GM23338 (cell line): Measurements from ENCODE around the gene SRSF2. TPM values are rescaled to one million over a fixed set of nuclear protein-coding genes. Genes with fewer than 3 reads are reported as not detected.

Source experiments
- ATAC-seq: fragments of 200-7000 bp; cut with Tn5 transposase; 3 replicates; pipeline ENCODE4 v1.9.1; 2020
- DNase-seq: peaks from one replicate; pipeline ENCODE4 v3.0.0-alpha.2; 2015; ENCODE audit warnings: low spot score
- H2AFZ ChIP-seq: fragments of 200-600 bp; sonication (generic); 2 replicates; pipeline ENCODE4 v1.8.0; 2016; ENCODE audit warnings: antibody characterized with exemption, mild to moderate bottlenecking, moderate library complexity
- H3F3A ChIP-seq: fragments of 200-600 bp; sonication (generic); replicated peaks from 2 replicates; pipeline ENCODE4 v1.8.0; 2017; ENCODE audit warnings: antibody characterized with exemption, mixed run types, low read depth
- H3K27ac ChIP-seq: fragments of 200-600 bp; sonication (generic); 2 replicates; pipeline ENCODE4 v1.6.1; 2016; ENCODE audit warnings: low read depth
- H3K27me3 ChIP-seq: fragments of 200-600 bp; sonication (generic); 2 replicates; pipeline ENCODE4 v1.8.0; 2016; ENCODE audit warnings: mild to moderate bottlenecking, mixed run types, moderate library complexity; ENCODE audit not compliant: insufficient read depth
- H3K36me3 ChIP-seq: fragments of 200-600 bp; sonication (generic); 2 replicates; pipeline ENCODE4 v1.8.0; 2016; ENCODE audit warnings: mild to moderate bottlenecking; ENCODE audit not compliant: insufficient read depth
- H3K4me1 ChIP-seq: fragments of 200-600 bp; sonication (generic); 2 replicates; pipeline ENCODE4 v1.8.0; 2016; ENCODE audit warnings: mild to moderate bottlenecking, moderate library complexity; ENCODE audit not compliant: insufficient read depth
- H3K4me2 ChIP-seq: fragments of 200-600 bp; sonication (generic); 2 replicates; pipeline ENCODE4 v1.7.1; 2017; ENCODE audit warnings: mixed run types
- H3K4me3 ChIP-seq: fragments of 200-600 bp; sonication (generic); 2 replicates; pipeline ENCODE4 v1.6.1; 2016; ENCODE audit warnings: mixed run types
- H3K79me2 ChIP-seq: fragments of 200-600 bp; sonication (generic); replicated peaks from 2 replicates; pipeline ENCODE4 v1.8.0; 2017; ENCODE audit warnings: mild to moderate bottlenecking; ENCODE audit not compliant: insufficient read depth
- H3K9me2 ChIP-seq: fragments of 200-600 bp; sonication (generic); 2 replicates; pipeline ENCODE4 v1.8.0; 2017; ENCODE audit not compliant: insufficient read depth
- H4K20me1 ChIP-seq: fragments of 200-600 bp; sonication (generic); replicated peaks from 2 replicates; pipeline ENCODE4 v1.8.0; 2017; ENCODE audit warnings: mild to moderate bottlenecking; ENCODE audit not compliant: insufficient read depth
- H3K27ac Mint-ChIP-seq: 2 replicates; pipeline ENCODE4 v1.8.0; 2020; ENCODE audit warnings: inconsistent platforms, mild to moderate bottlenecking, moderate library complexity, mixed read lengths
- H3K27me3 Mint-ChIP-seq: 3 replicates; pipeline ENCODE4 v1.8.0; 2022; ENCODE audit warnings: low read depth, mild to moderate bottlenecking, moderate library complexity, mixed read lengths, inconsistent platforms; ENCODE audit not compliant: insufficient read depth, poor library complexity
- H3K36me3 Mint-ChIP-seq: 3 replicates; pipeline ENCODE4 v1.8.0; 2021; ENCODE audit warnings: low read depth, mild to moderate bottlenecking, inconsistent platforms, moderate library complexity, mixed read lengths
- H3K4me1 Mint-ChIP-seq: 3 replicates; pipeline ENCODE4 v1.8.0; 2020; ENCODE audit warnings: mild to moderate bottlenecking, inconsistent platforms, mixed read lengths
- H3K4me3 Mint-ChIP-seq: 3 replicates; pipeline ENCODE4 v1.8.0; 2021; ENCODE audit warnings: moderate library complexity, mild to moderate bottlenecking, inconsistent platforms, mixed read lengths
- H3K9me3 Mint-ChIP-seq: 3 replicates; pipeline ENCODE4 v1.8.0; 2020; ENCODE audit warnings: moderate library complexity, mild to moderate bottlenecking, inconsistent platforms, mixed read lengths
- CREB1 ChIP-seq: fragments of 250-450 bp; sonication (Bioruptor Pico); IDR thresholded peaks from 2 replicates; pipeline ENCODE4 v1.5.0; 2020; ENCODE audit warnings: low read depth, mild to moderate bottlenecking, moderate library complexity
- EZH2phosphoT487 ChIP-seq: fragments of 200-600 bp; sonication (generic); IDR thresholded peaks from one replicate; pipeline ENCODE4 v1.8.1; 2018; ENCODE audit warnings: antibody characterized with exemption; ENCODE audit not compliant: unreplicated experiment
- NANOG ChIP-seq: IDR thresholded peaks from 2 replicates; pipeline ENCODE4 v1.6.1; 2016; ENCODE audit warnings: antibody characterized with exemption, borderline replicate concordance
- POLR2AphosphoS5 ChIP-seq: IDR thresholded peaks from 2 replicates; pipeline ENCODE4 v1.6.1; 2016; ENCODE audit warnings: antibody characterized with exemption, low read depth
- STAT1 ChIP-seq: IDR thresholded peaks from one replicate; pipeline ENCODE4 v1.6.1; 2016; ENCODE audit warnings: antibody characterized with exemption; ENCODE audit not compliant: unreplicated experiment
- ZNF114 ChIP-seq: fragments of 250-450 bp; sonication (Bioruptor Pico); IDR thresholded peaks from 2 replicates; pipeline ENCODE4 v1.5.0; 2020; ENCODE audit warnings: mild to moderate bottlenecking, moderate library complexity
- ZNF331 ChIP-seq: fragments of 250-450 bp; sonication (Bioruptor Pico); IDR thresholded peaks from 2 replicates; pipeline ENCODE4 v1.5.0; 2020; ENCODE audit warnings: low read depth, mild to moderate bottlenecking, moderate library complexity
- polyA plus RNA-seq: library from polyadenylated mRNA; unstranded; fragments of >200 nt; fragmentation: Nextera tagmentation; extraction: Ambion mirVana; gene quantifications from 2 replicates; pipeline ENCODE4 v1.2.1, GENCODE V29; 2016
- total RNA-seq: library from RNA; depleted of rRNA; stranded (reverse); fragments of >200 nt; shearing (Covaris generic); gene quantifications from 2 replicates; pipeline ENCODE4 v1.2.3, GENCODE V29; 2014
- TF ChIP-seq, protein P1 (sequence below): IDR thresholded peaks from 2 replicates; pipeline ENCODE4 v1.6.1; 2016; ENCODE audit warnings: antibody characterized with exemption
- TF ChIP-seq, protein P2 (sequence below), 2 experiments: fragments of 200-600 bp in 1 of 2; sonication (generic) in 1 of 2; conservative IDR thresholded peaks; 2 replicates each; pipeline versions ENCODE4 v1.5.1 to v1.6.1; 2016 to 2017; ENCODE audit warnings: antibody characterized with exemption in 2 of 2, low read depth in 2 of 2, mild to moderate bottlenecking in 2 of 2, moderate library complexity in 1 of 2
- TF ChIP-seq, protein P3 (sequence below): IDR thresholded peaks from one replicate; pipeline ENCODE4 v1.6.1; 2018; ENCODE audit warnings: antibody characterized with exemption; ENCODE audit not compliant: unreplicated experiment

SRSF2 gene
- total and polyA plus RNA-seq, 2 experiments from 2014 or later, result 317 to 547 TPM

DNA sequence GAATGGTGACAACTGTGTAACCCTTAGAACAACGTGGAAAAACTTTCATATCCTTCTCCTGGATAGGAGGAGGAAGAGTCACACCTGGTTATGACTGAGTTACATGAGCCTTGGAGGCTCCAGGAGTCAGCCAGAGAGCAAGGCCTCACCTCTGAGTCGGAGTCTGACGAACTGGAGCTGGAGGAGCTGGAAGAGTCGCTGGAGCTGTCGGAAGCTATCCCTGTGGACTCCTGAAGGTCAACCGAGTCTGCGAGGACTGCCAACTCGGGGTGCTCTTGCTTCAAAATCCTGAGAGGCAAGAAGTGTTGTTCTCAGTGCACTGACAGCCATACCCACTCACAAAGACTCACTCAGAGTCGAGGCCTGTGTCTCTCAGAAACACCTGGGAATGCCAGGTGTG lies 16.9 kb downstream of the SRSF2 start:
- no peaks in the 10 kb centered on the region for H3K27me3 ChIP-seq
- no peak overlapping the region for H3K4me3 Mint-ChIP-seq
- no peaks in the 10 kb centered on the region for H3F3A ChIP-seq
- H3K79me2 ChIP-seq, result peaks cover 18% of the 10 kb centered on the region
- H3K27me3 Mint-ChIP-seq, result peaks cover 3% of the 10 kb centered on the region
- H3K4me1 Mint-ChIP-seq, result no peaks in the 10 kb centered on the region
- no peak overlapping the region for H3K27ac ChIP-seq
- no peak overlapping the region for H2AFZ ChIP-seq
- peaks cover 43% of the 10 kb centered on the region for H3K36me3 ChIP-seq
- no peak overlapping the region for H3K4me3 ChIP-seq
- H3K36me3 Mint-ChIP-seq, result peaks cover 78% of the 10 kb centered on the region
- TF ChIP-seq, protein P1, sequence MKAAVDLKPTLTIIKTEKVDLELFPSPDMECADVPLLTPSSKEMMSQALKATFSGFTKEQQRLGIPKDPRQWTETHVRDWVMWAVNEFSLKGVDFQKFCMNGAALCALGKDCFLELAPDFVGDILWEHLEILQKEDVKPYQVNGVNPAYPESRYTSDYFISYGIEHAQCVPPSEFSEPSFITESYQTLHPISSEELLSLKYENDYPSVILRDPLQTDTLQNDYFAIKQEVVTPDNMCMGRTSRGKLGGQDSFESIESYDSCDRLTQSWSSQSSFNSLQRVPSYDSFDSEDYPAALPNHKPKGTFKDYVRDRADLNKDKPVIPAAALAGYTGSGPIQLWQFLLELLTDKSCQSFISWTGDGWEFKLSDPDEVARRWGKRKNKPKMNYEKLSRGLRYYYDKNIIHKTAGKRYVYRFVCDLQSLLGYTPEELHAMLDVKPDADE, result no peak
- TF ChIP-seq STAT1, result no peak
- TF ChIP-seq EZH2phosphoT487, result no peak
- TF ChIP-seq, protein P2, sequence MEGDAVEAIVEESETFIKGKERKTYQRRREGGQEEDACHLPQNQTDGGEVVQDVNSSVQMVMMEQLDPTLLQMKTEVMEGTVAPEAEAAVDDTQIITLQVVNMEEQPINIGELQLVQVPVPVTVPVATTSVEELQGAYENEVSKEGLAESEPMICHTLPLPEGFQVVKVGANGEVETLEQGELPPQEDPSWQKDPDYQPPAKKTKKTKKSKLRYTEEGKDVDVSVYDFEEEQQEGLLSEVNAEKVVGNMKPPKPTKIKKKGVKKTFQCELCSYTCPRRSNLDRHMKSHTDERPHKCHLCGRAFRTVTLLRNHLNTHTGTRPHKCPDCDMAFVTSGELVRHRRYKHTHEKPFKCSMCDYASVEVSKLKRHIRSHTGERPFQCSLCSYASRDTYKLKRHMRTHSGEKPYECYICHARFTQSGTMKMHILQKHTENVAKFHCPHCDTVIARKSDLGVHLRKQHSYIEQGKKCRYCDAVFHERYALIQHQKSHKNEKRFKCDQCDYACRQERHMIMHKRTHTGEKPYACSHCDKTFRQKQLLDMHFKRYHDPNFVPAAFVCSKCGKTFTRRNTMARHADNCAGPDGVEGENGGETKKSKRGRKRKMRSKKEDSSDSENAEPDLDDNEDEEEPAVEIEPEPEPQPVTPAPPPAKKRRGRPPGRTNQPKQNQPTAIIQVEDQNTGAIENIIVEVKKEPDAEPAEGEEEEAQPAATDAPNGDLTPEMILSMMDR (conservative IDR thresholded peaks at IDR 0.05; ENCODE audit: low read depth in 2 of 2), result no peak
- TF ChIP-seq ZNF114 (CRISPR knock-in tag), result no peak
- TF ChIP-seq, protein P3, sequence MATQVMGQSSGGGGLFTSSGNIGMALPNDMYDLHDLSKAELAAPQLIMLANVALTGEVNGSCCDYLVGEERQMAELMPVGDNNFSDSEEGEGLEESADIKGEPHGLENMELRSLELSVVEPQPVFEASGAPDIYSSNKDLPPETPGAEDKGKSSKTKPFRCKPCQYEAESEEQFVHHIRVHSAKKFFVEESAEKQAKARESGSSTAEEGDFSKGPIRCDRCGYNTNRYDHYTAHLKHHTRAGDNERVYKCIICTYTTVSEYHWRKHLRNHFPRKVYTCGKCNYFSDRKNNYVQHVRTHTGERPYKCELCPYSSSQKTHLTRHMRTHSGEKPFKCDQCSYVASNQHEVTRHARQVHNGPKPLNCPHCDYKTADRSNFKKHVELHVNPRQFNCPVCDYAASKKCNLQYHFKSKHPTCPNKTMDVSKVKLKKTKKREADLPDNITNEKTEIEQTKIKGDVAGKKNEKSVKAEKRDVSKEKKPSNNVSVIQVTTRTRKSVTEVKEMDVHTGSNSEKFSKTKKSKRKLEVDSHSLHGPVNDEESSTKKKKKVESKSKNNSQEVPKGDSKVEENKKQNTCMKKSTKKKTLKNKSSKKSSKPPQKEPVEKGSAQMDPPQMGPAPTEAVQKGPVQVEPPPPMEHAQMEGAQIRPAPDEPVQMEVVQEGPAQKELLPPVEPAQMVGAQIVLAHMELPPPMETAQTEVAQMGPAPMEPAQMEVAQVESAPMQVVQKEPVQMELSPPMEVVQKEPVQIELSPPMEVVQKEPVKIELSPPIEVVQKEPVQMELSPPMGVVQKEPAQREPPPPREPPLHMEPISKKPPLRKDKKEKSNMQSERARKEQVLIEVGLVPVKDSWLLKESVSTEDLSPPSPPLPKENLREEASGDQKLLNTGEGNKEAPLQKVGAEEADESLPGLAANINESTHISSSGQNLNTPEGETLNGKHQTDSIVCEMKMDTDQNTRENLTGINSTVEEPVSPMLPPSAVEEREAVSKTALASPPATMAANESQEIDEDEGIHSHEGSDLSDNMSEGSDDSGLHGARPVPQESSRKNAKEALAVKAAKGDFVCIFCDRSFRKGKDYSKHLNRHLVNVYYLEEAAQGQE, result no peak
- no peak for DNase-seq
- peaks cover 11% of the 10 kb centered on the region; the same call in 1 of the 2 replicates for H4K20me1 ChIP-seq
- H3K9me3 Mint-ChIP-seq, result no peaks in the 10 kb centered on the region
- no peak overlapping the region for H3K27ac Mint-ChIP-seq
- H3K4me2 ChIP-seq, result no peak overlapping the region
- no peaks in the 10 kb centered on the region for H3K9me2 ChIP-seq
- ATAC-seq, result no peak
- H3K4me1 ChIP-seq, result 0 out of 2 replicates have a peak, but pooled peaks cover under 1% of the 10 kb centered on the region

DNA sequence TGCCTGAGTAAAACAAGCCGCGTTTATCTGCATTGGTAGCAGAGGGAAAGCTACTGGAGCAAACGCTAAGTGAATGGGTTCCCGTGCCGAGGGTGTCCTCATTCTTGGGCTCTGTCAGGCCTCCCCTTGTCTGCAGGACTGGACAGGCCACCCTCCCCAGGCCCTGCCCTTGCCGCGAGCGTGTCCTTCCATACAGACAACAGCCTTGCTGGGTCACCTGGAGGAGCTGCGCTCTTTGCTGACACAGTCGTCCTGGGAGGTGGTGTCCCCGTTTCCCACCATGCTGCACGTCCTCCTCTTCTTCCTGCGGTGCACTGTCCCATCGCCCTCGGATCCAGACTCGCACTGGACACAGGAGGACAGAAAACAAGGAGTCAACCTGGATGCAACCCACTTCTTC lies 18.6 kb downstream of the SRSF2 start:
- no peak for ATAC-seq
- TF ChIP-seq ZNF114 (CRISPR knock-in tag), result no peak
- TF ChIP-seq, protein P1, result no peak
- TF ChIP-seq POLR2AphosphoS5, result no peak
- no peak for TF ChIP-seq ZNF331
- TF ChIP-seq NANOG, result no peak
- TF ChIP-seq STAT1, result no peak
- TF ChIP-seq, protein P3, result no peak
- no peak for TF ChIP-seq CREB1 (CRISPR knock-in tag)
- TF ChIP-seq, protein P2 (conservative IDR thresholded peaks at IDR 0.05; ENCODE audit: low read depth in 2 of 2), result no peak

More for the DNA sequence above, 18.6 kb downstream of the SRSF2 start:
- Mint-ChIP-seq H3K9me3 (no peaks in the 10 kb centered on the region), H3K4me3 (no peak overlapping the region), H3K4me1 (peaks cover 3% of the 10 kb centered on the region; the same call in 1 of the 3 replicates), H3K27ac (no peak overlapping the region), H3K36me3 (peaks cover 68% of the 10 kb centered on the region), H3K27me3 (no peaks in the 10 kb centered on the region)
- Histone ChIP-seq H3K9me2 (no peaks in the 10 kb centered on the region), H3K36me3 (peaks cover 36% of the 10 kb centered on the region), H3K79me2 (peaks cover under 1% of the 10 kb centered on the region; the same call in 1 of the 2 replicates), H3K27me3 (no peaks in the 10 kb centered on the region), H3K27ac (no peak overlapping the region), H2AFZ (no peak overlapping the region), H3K4me2 (no peak overlapping the region), H3K4me3 (no peak overlapping the region), H4K20me1 (peaks cover 11% of the 10 kb centered on the region; the same call in 1 of the 2 replicates), H3K4me1 (no peaks in the 10 kb centered on the region), H3F3A (no peaks in the 10 kb centered on the region)
- no peak for DNase-seq
